Upper lobe of right lung (tissue), 1 donor: ENCODE data around the gene EBP. TPM values are rescaled to one million over a fixed set of nuclear protein-coding genes. Genes with fewer than 3 reads are reported as not detected.

Experiments used
- ATAC-seq: fragments of 200-7000 bp; cut with Tn5 transposase; one replicate; pipeline ENCODE4 v1.9.1; 2020; ENCODE audit warnings: mild to moderate bottlenecking, moderate library complexity
- DNase-seq: peaks from one replicate; pipeline ENCODE4 v3.0.0-alpha.2; 2020
- H3K27ac ChIP-seq: fragments of 200-600 bp; one replicate; pipeline ENCODE4 v1.8.0; 2022
- H3K27me3 ChIP-seq: fragments of 200-600 bp; one replicate; pipeline ENCODE4 v1.8.0; 2022; ENCODE audit warnings: mild to moderate bottlenecking
- H3K36me3 ChIP-seq: fragments of 200-600 bp; one replicate; pipeline ENCODE4 v1.8.0; 2022
- H3K4me1 ChIP-seq: fragments of 200-600 bp; one replicate; pipeline ENCODE4 v1.8.0; 2022
- H3K4me3 ChIP-seq: fragments of 200-600 bp; one replicate; pipeline ENCODE4 v1.8.0; 2022; ENCODE audit warnings: mild to moderate bottlenecking
- H3K9me3 ChIP-seq: fragments of 200-600 bp; one replicate; pipeline ENCODE4 v1.8.0; 2022
- intact Hi-C: fragments of 100-400 bp; cut with DNase I; formaldehyde crosslinking; loops from one replicate; pipeline ENCODE4 v1.11.0; 2022
- total RNA-seq: library from RNA; stranded (reverse); fragmentation: NEBNext Ultra II Directional; extraction: Animal tissue kit (Norgen Biotek cat#: 25700); gene quantifications from one replicate; pipeline ENCODE4 v1.2.1, GENCODE V29; 2021
- TF ChIP-seq, protein P1 (sequence below): fragments of 200-600 bp; IDR thresholded peaks from one replicate; pipeline ENCODE4 v1.8.0; 2022; ENCODE audit warnings: antibody characterized with exemption
- donor health status: DM: no; HTN: yes; CAD: no; lungs with severe emphysema.

EBP gene
- total RNA-seq, 1 donor from 2014 or later = 93.4 TPM

DNA sequence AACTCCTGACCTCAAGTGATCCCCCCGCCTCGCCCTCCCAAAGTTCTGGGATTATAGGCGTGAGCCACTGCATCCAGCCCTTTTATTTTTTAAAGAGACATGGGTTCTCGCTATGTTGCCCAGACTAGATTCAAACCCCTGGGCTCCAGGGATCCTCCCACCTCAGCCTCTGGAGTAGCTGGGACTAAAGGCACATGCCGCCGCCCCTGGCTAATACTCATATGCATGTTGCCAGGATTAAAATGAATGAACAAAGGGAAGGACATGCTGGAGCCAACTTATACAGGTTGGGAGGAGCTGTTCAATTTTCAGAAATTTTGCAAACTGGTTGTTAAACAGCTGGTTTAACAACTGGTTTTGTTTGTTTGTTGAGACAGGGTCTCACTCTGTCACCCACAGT is 47.0 kb upstream of the EBP start:
- DNase-seq (no peak), ATAC-seq (no peak)
- Histone ChIP-seq H3K4me1 (no peaks in the 10 kb centered on the region), H3K27ac (no peak overlapping the region), H3K36me3 (no peaks in the 10 kb centered on the region), H3K9me3 (no peaks in the 10 kb centered on the region), H3K4me3 (no peak overlapping the region), H3K27me3 (no peaks in the 10 kb centered on the region)
- TF ChIP-seq, protein P1, sequence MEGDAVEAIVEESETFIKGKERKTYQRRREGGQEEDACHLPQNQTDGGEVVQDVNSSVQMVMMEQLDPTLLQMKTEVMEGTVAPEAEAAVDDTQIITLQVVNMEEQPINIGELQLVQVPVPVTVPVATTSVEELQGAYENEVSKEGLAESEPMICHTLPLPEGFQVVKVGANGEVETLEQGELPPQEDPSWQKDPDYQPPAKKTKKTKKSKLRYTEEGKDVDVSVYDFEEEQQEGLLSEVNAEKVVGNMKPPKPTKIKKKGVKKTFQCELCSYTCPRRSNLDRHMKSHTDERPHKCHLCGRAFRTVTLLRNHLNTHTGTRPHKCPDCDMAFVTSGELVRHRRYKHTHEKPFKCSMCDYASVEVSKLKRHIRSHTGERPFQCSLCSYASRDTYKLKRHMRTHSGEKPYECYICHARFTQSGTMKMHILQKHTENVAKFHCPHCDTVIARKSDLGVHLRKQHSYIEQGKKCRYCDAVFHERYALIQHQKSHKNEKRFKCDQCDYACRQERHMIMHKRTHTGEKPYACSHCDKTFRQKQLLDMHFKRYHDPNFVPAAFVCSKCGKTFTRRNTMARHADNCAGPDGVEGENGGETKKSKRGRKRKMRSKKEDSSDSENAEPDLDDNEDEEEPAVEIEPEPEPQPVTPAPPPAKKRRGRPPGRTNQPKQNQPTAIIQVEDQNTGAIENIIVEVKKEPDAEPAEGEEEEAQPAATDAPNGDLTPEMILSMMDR = no peak
- intact Hi-C loops = no loop called here

DNA sequence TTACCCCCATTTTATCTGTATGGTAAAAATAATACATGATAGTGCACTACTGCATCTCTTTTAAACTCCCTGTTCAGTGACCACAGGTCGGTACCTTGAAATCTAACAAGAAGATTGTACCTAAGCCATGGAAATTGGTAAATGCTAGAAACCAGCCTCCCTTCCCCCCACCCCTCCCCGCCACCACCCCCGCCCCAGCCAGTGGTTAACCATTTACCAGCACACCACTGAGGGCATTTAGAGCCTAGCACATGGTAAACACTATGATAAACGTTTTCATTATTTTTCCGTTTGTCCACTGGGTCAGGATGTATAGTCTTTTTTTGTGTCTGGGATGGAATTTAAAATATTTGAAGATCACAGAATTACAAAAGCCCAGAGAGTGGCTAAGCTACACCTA is 46.3 kb upstream of the EBP start:
- no peak for ATAC-seq
- Histone ChIP-seq H3K4me1 (no peaks in the 10 kb centered on the region), H3K9me3 (no peaks in the 10 kb centered on the region), H3K27me3 (no peaks in the 10 kb centered on the region), H3K27ac (peak overlapping the region; percentile 85), H3K4me3 (peak overlapping the region; percentile 73), H3K36me3 (no peaks in the 10 kb centered on the region)
- TF ChIP-seq, protein P1 = no peak
- intact Hi-C loops = no loop called here
- DNase-seq = no peak

DNA sequence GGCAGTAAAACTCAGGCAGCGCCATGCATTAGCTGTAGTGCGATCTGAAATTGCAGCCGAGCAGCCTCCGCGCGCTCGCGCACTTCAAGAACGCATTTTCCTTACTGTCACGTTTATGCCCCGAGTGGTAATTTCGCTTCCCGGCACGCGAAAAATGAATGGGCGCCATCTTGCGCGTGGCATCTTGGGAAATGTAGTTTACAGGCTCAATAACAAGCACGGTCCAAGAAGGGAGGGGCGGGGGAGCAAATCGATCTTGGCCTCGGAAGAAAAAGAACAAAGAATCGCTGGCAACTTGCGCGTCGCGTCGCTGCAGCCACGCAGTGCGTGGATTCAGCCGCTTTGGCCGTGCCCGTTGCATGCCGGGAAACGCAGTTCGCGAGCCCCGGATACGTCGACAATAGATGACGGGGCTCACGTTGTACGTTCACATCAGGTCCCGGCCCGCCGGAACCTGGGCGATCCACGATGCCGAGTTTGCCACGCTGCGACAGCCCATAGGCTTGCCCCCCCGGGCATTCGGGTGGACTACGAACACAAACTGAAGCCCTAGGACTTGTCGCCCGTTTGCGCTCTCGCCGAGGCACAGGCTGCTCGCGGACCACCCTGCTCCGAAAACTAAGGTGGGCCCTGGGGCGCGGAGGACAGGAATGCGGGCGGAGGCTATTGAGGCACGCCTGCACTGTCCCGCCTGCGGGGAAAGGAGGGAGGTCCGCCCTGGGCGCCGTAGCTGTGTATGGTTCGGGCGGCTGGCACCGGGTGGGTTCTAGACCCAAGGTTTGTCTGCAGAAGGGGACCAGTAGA is 45.6 kb upstream of the EBP start, which contains the start of gene FTSJ1:
TSS of gene FTSJ1 (plus strand) at position 426 of the 804 bp plus-strand sequence. CDS start 1,849 bp downstream, outside the sequence.
- TF ChIP-seq, protein P1 = no peak
- H3K27ac ChIP-seq = peak within 1 kb of the TSS; percentile 85

DNA sequence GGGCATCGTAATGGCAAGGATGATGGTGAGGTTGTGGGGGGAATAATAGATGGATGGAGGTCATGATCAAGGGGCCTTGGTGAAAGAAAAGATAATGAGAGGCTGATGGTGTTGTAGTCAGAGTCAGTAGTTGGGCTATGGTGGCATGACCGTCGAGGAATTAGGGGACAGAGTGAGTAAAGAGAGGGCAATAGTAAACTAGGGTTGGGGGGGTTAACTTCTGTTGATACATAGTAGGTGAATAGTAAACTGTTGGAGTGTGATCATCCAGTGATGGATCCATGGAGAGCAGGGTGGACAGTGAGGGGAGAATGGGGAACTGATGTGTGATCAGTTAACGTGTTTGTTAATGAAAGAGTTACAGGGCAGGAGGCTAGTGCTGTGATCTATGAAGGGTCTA is 44.7 kb upstream of the EBP start:
- no peak for DNase-seq
- TF ChIP-seq, protein P1 = no peak
- H3K4me3 ChIP-seq = peak overlapping the region; percentile 73
- no peaks in the 10 kb centered on the region for H3K9me3 ChIP-seq
- intact Hi-C loops = no loop called here
- no peak for ATAC-seq
- H3K27me3 ChIP-seq = no peaks in the 10 kb centered on the region
- H3K27ac ChIP-seq = peak overlapping the region; percentile 85
- peaks cover 6% of the 10 kb centered on the region for H3K36me3 ChIP-seq
- no peaks in the 10 kb centered on the region for H3K4me1 ChIP-seq

More for the DNA sequence above, 45.6 kb upstream of the EBP start, which contains the start of gene FTSJ1:
- intact Hi-C loops = no loop called here
- Histone ChIP-seq H3K27me3 (no peaks in the 10 kb centered on the region), H3K36me3 (no peaks in the 10 kb centered on the region), H3K9me3 (no peaks in the 10 kb centered on the region), H3K4me3 (peak within 1 kb of the TSS; percentile 73), H3K4me1 (no peaks in the 10 kb centered on the region)
- ATAC-seq = peak; percentile 99
- DNase-seq = peak; percentile 93

DNA sequence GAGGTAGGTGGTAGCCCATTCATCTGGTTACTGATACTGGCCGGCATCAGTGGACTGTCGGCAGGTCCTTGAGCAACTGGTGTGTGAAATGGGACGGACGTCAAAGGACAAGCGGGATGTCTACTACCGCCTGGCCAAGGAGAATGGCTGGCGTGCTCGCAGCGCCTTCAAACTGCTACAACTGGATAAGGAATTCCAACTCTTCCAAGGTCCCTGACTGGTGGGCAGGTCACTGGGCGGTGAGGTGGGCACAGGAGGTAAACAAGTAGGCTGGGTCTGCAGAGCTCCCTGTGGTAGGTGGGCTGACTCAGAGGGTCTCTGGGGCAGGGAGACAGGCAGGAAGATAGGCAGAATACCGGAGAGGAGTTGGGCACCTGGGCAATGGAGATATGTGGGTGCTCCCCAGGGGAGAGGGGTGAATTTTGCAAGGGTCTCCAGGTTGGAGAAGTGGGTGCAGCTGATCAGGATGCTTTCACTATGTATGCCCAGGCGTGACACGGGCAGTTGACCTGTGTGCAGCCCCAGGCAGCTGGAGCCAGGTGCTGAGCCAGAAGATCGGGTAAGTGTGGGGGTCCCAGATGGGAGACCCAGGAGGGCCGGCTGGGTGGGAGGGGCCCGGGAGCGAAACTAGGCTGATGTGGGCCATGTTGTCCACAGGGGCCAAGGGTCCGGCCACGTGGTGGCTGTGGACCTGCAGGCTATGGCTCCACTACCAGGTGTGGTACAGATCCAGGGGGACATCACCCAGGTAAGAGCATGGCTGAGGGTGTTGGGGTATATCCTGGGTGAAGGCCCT is 43.5 kb upstream of the EBP start:
- TF ChIP-seq, protein P1 = no peak
- no peak overlapping the region for H3K4me3 ChIP-seq
- no peak overlapping the region for H3K27ac ChIP-seq
- no peaks in the 10 kb centered on the region for H3K27me3 ChIP-seq
- peaks cover 7% of the 10 kb centered on the region for H3K36me3 ChIP-seq
- no peaks in the 10 kb centered on the region for H3K4me1 ChIP-seq
- intact Hi-C loops = no loop called here
- DNase-seq (no peak), ATAC-seq (no peak)
- no peaks in the 10 kb centered on the region for H3K9me3 ChIP-seq
